M059J (cell line): ENCODE results near the gene RPL21. TPM values are rescaled to one million over a fixed set of nuclear protein-coding genes. Genes with fewer than 3 reads are reported as not detected.
"Not testable (repeated sequence)": the region's sequence is repeated elsewhere in the genome, so short reads cannot be mapped to it uniquely, and the experiment has no call there.

Experiments used
- DNase-seq: peaks from one replicate; pipeline ENCODE4 v3.0.0-alpha.2; 2012; ENCODE audit warnings: low read depth
- total RNA-seq: library from RNA; depleted of rRNA; stranded (reverse); fragments of >200 nt; shearing (Covaris generic); gene quantifications from 2 replicates; pipeline ENCODE4 v1.2.3, GENCODE V29; 2014; rRNA removed

RPL21 gene
- total RNA-seq, 1 experiment from 2014 or later = 521 TPM

- DNase-seq = peak; percentile 64
These were observed 37.8 kb downstream of the RPL21 start for GRCh38 chr13:27289011-27289665.

GRCh38 chr13:27290715-27291114, 39.4 kb downstream of the RPL21 start:
- no peak for DNase-seq

- not testable (repeated sequence) for DNase-seq
These were observed 40.6 kb downstream of the RPL21 start for GRCh38 chr13:27291967-27292366.

DNA sequence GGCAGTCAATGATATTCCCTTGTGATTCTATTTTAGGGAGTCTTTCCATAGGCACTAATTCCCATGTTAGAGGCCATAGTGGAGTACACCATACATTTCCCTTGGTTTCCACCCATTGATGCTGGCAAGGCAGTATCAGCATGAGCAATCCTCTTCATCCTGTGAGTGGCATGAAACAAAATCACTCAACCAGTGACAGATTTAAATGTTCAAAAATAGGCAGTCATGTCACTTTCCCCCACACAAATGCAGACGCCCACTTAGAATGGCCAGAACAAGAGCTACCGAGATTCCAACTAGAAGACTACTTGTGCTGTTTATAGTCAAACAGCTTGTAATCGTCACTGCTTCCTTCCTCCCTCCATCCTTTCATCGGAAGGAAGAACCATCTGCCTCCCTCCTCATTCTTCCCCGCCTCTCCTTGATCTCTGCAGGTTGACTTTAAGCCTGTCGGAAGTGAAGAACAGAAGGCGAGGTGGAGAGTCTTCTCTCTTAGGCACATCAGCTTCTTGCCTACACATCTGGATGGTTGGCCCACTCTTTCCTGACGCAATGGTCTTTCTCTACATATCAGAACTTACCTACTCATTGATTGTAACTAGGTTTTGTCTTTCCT, 41.8 kb downstream of the RPL21 start:
- no peak for DNase-seq

DNA sequence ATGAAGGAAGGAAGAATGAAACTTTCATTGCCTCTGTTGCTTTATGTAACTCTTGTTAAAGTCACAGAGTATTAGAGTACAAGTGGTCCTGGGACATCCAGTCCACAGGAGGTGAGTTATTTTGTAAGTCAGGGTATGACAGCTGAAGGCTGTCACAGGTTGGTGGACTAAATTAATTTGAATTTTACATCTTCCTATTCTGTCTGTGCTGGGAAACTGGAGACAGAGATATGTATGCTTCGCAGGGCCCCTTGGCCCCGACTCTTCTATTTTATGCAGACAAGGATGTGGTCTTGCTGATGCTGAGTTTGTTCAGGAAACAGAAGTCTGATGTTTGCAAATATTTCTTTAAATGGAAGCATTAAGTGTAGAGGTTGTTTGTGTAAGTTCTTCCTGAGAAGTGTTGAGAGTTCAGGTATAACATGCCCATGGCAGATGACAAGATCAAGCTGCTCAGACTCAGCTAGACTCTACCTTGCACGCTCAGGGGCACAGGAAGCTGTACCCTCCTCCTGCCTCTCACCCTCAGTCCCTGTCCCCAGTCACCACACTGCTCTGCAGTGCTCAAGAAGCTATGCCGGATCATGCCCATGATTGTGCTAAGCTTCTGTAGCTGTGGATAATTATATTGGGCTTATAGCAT, 42.6 kb downstream of the RPL21 start:
- DNase-seq = no peak

- DNase-seq = no peak
These were observed 43.7 kb downstream of the RPL21 start for GRCh38 chr13:27295096-27295495.

GRCh38 chr13:27295660-27296059, 44.3 kb downstream of the RPL21 start:
- no peak for DNase-seq

GRCh38 chr13:27296496-27296895, 45.1 kb downstream of the RPL21 start:
- DNase-seq = no peak

GRCh38 chr13:27298849-27299248, 47.5 kb downstream of the RPL21 start:
- no peak for DNase-seq

- DNase-seq = not testable (repeated sequence)
These were observed 49.0 kb downstream of the RPL21 start for GRCh38 chr13:27300406-27300805.

GRCh38 chr13:27300941-27301586, 49.7 kb downstream of the RPL21 start:
- DNase-seq = no peak

DNA sequence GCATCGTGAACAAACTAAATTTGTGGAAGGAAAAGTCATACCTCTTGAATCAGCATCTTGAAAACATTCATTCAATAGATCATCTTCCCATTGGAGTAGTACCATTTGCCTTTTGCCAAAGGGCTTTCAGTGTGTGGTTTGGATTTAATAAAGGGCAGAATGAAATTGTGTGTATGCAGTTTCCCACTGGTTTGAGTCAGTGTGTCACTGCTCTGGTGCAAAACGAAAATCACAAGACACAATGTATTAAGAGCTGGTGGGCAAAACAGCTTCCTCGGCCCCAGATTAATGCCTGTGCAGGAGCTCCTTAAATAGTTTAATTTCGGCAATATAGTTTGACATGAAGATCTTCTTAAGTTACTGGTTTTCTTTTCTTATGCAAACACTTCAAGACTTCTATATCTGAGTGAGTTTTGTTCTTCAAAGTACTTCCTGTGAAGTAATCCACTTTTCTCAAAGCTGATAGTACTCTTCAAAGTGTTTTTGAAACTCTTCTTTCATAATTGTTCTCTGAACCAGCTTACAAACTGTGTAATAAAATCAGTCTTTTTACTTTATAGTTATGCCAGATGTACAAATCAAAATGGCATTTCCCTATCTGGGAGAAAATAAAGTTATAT, 51.4 kb downstream of the RPL21 start:
- no peak for DNase-seq

GRCh38 chr13:27304099-27304498, 52.7 kb downstream of the RPL21 start:
- DNase-seq = no peak

DNA sequence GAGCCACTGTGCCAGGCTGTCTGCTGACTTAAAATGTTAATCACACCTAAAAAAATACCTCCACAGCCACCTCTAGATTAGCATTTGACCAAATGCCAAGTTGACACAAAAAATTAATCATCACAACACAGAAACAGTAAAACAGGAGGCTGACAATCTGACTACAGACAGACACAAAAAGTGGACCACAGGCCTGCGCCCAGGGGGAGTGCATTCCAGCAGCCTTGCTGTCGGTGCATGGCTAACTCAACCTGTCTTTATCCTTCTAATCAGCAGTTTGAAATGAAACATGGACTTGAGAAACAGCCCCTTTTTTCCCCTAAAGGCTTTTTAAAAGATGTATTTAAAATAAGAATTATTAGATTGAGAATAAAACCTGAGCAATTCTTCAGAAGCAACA, 53.3 kb downstream of the RPL21 start:
- peak; percentile 15 for DNase-seq

Other genes starting within 250 kb of the RPL21 start
- 17.9 and 30.1 TPM in 2 replicates for gene USP12, start 79.7 kb upstream of the RPL21 start, total RNA-seq
- 138 and 150 TPM in 2 replicates for gene RASL11A, start 19.3 kb downstream of the RPL21 start, total RNA-seq
- 148 and 153 TPM in 2 replicates for gene GTF3A, start 173.1 kb downstream of the RPL21 start, total RNA-seq
- gene MTIF3, start 199.0 kb downstream of the RPL21 start, total RNA-seq = 61.7 and 76.7 TPM in 2 replicates